HepG2 (cell line): Measurements from ENCODE around the gene SP9. TPM values are rescaled to one million over a fixed set of nuclear protein-coding genes. Genes with fewer than 3 reads are reported as not detected.

Source experiments
- ADNP ChIP-seq: sonication (generic); formaldehyde crosslinking; IDR thresholded peaks from 2 replicates; pipeline ENCODE4 v1.4.0; 2020; ENCODE audit warnings: missing genetic modification reagents
- CREB1 ChIP-seq, 2 experiments: fragments of 450-650 bp in 1 of 2; IDR thresholded peaks; 2 replicates each; pipeline ENCODE4 v1.6.1; 2016 to 2017; ENCODE audit warnings: control low read depth in 1 of 2, mild to moderate bottlenecking in 1 of 2, missing compliant biosample characterization in 1 of 2, missing genetic modification characterization in 1 of 2
- ELF1 ChIP-seq: sonication (generic); formaldehyde crosslinking; IDR thresholded peaks from 2 replicates; pipeline ENCODE4 v1.4.0; 2020; ENCODE audit warnings: missing genetic modification reagents
- GTF3A ChIP-seq: sonication (generic); formaldehyde crosslinking; conservative IDR thresholded peaks from 2 replicates; pipeline ENCODE4 v1.4.0; 2020; ENCODE audit warnings: mild to moderate bottlenecking, missing genetic modification reagents
- ZFP90 ChIP-seq: sonication (generic); formaldehyde crosslinking; IDR thresholded peaks from 2 replicates; pipeline ENCODE4 v1.8.0; 2022; ENCODE audit warnings: missing genetic modification reagents, mild to moderate bottlenecking, inconsistent platforms, borderline replicate concordance
- ZKSCAN5 ChIP-seq: sonication (generic); formaldehyde crosslinking; IDR thresholded peaks from 2 replicates; pipeline ENCODE4 v1.5.1; 2020; ENCODE audit warnings: mild to moderate bottlenecking, missing genetic modification reagents
- ZNF407 ChIP-seq: sonication (generic); formaldehyde crosslinking; IDR thresholded peaks from one replicate; pipeline ENCODE4 v1.5.1; 2020; ENCODE audit warnings: mild to moderate bottlenecking, missing genetic modification reagents; ENCODE audit errors: not compliant biosample characterization
- ZNF530 ChIP-seq: sonication (generic); formaldehyde crosslinking; IDR thresholded peaks from 2 replicates; pipeline ENCODE4 v1.5.0; 2020; ENCODE audit warnings: low read depth, mild to moderate bottlenecking, missing genetic modification reagents
- ZNF609 ChIP-seq: sonication (generic); formaldehyde crosslinking; IDR thresholded peaks from 2 replicates; pipeline ENCODE4 v1.4.0; 2020; ENCODE audit warnings: mild to moderate bottlenecking, missing genetic modification reagents, borderline replicate concordance
- polyA plus RNA-seq, 8 experiments: library from polyadenylated mRNA; depleted of rRNA in 3 of 8; stranded (reverse) in 7 of 8; unstranded in 1 of 8; fragments of >200 nt; fragmentation: Illumina TruSeq in 4 of 8; extraction: Trizol in 4 of 8; gene quantifications; 2 replicates each; pipeline versions ENCODE4 v1.2.1 to v1.2.3, GENCODE V29; 2011 to 2016; ENCODE audit warnings: low read depth in 4 of 8, missing spikeins in 1 of 8, mixed read lengths in 1 of 8; ENCODE audit not compliant: insufficient read depth in 1 of 8
- total RNA-seq, 5 experiments: library from RNA; depleted of rRNA; stranded (reverse); fragments of >200 nt; fragmentation: Illumina TruSeq; extraction: Trizol; gene quantifications; 2 replicates each; pipeline ENCODE4 v1.2.3, GENCODE V29; 2016; ENCODE audit warnings: low read depth in 1 of 5
- TF ChIP-seq, protein P1 (sequence below): sonication (generic); formaldehyde crosslinking; IDR thresholded peaks from 2 replicates; pipeline ENCODE4 v1.4.0; 2020; ENCODE audit warnings: missing genetic modification reagents
- TF ChIP-seq, protein P2 (sequence below): sonication (generic); formaldehyde crosslinking; IDR thresholded peaks from 2 replicates; pipeline ENCODE4 v1.8.1; 2023; ENCODE audit warnings: mild to moderate bottlenecking, missing genetic modification reagents
- TF ChIP-seq, protein P3 (sequence below): sonication (generic); formaldehyde crosslinking; IDR thresholded peaks from 2 replicates; pipeline ENCODE4 v1.4.0; 2020; ENCODE audit warnings: mild to moderate bottlenecking, missing genetic modification reagents

Gene SP9
- total and polyA plus RNA-seq, 2 of the 13 experiments (the other 11 are each of a cell fraction or from before 2014, with no cell fraction given): not detected

GRCh38 chr2:174334781-174335251 lies at the start of gene SP9 (continued):
- TF ChIP-seq, protein P1, sequence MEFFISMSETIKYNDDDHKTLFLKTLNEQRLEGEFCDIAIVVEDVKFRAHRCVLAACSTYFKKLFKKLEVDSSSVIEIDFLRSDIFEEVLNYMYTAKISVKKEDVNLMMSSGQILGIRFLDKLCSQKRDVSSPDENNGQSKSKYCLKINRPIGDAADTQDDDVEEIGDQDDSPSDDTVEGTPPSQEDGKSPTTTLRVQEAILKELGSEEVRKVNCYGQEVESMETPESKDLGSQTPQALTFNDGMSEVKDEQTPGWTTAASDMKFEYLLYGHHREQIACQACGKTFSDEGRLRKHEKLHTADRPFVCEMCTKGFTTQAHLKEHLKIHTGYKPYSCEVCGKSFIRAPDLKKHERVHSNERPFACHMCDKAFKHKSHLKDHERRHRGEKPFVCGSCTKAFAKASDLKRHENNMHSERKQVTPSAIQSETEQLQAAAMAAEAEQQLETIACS: 0 out of 2 replicates have a peak, but pooled peaks have one; percentile 33
- TF ChIP-seq CREB1 (IDR thresholded peaks at IDR 0.05) (no peak), CREB1 (CRISPR knock-in tag; IDR thresholded peaks at IDR 0.05) (no peak), ZKSCAN5 (no peak), GTF3A (CRISPR knock-in tag) (no peak), ZNF609 (CRISPR knock-in tag) (no peak), ZNF407 (CRISPR knock-in tag) (no peak), ZFP90 (no peak), ELF1 (CRISPR knock-in tag) (no peak), ADNP (no peak), ZNF530 (CRISPR knock-in tag) (no peak)
- TF ChIP-seq, protein P2, sequence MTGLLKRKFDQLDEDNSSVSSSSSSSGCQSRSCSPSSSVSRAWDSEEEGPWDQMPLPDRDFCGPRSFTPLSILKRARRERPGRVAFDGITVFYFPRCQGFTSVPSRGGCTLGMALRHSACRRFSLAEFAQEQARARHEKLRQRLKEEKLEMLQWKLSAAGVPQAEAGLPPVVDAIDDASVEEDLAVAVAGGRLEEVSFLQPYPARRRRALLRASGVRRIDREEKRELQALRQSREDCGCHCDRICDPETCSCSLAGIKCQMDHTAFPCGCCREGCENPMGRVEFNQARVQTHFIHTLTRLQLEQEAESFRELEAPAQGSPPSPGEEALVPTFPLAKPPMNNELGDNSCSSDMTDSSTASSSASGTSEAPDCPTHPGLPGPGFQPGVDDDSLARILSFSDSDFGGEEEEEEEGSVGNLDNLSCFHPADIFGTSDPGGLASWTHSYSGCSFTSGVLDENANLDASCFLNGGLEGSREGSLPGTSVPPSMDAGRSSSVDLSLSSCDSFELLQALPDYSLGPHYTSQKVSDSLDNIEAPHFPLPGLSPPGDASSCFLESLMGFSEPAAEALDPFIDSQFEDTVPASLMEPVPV (CRISPR knock-in tag): no peak; the same call in 1 of the 2 replicates
- TF ChIP-seq, protein P3, sequence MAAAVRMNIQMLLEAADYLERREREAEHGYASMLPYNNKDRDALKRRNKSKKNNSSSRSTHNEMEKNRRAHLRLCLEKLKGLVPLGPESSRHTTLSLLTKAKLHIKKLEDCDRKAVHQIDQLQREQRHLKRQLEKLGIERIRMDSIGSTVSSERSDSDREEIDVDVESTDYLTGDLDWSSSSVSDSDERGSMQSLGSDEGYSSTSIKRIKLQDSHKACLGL (CRISPR knock-in tag): peak; percentile 72; the same call in 1 of the 2 replicates
